Left ventricle myocardium inferior (tissue), 1 donor: Measurements from ENCODE around the gene RESP18. TPM values are rescaled to one million over a fixed set of nuclear protein-coding genes. Genes with fewer than 3 reads are reported as not detected.

Experiments
- DNase-seq: peaks from one replicate; pipeline ENCODE4 v3.0.0-alpha.2; 2020
- H3K27ac ChIP-seq: fragments of 200-600 bp; replicated peaks from 2 replicates; pipeline ENCODE4 v1.8.0; 2021
- H3K27me3 ChIP-seq: fragments of 200-600 bp; 2 replicates; pipeline ENCODE4 v1.8.0; 2021; ENCODE audit warnings: low read depth
- H3K36me3 ChIP-seq: fragments of 200-600 bp; 2 replicates; pipeline ENCODE4 v1.8.0; 2021
- H3K4me1 ChIP-seq: fragments of 200-600 bp; 2 replicates; pipeline ENCODE4 v1.8.0; 2021
- H3K4me3 ChIP-seq: fragments of 200-600 bp; 2 replicates; pipeline ENCODE4 v1.8.0; 2021; ENCODE audit warnings: mild to moderate bottlenecking, moderate library complexity
- H3K9me3 ChIP-seq: fragments of 200-600 bp; replicated peaks from 2 replicates; pipeline ENCODE4 v1.8.0; 2021
- intact Hi-C: fragments of 100-400 bp; cut with micrococcal nuclease; formaldehyde crosslinking; loops from one replicate; pipeline ENCODE4 v1.11.0; 2022
- total RNA-seq: library from RNA; stranded (reverse); fragmentation: NEBNext Ultra II Directional; extraction: Animal tissue kit (Norgen Biotek cat#: 25700); gene quantifications from one replicate; pipeline ENCODE4 v1.2.1, GENCODE V29; 2021
- TF ChIP-seq, protein P1 (sequence below): fragments of 200-600 bp; IDR thresholded peaks from 2 replicates; pipeline ENCODE4 v1.8.0; 2021; ENCODE audit warnings: antibody characterized with exemption, mild to moderate bottlenecking, borderline replicate concordance
- donor health status: DM: no; HTN: yes; CAD: no; lungs with severe emphysema.

RESP18 gene
- total RNA-seq, 1 donor from 2014 or later: not detected

DNA sequence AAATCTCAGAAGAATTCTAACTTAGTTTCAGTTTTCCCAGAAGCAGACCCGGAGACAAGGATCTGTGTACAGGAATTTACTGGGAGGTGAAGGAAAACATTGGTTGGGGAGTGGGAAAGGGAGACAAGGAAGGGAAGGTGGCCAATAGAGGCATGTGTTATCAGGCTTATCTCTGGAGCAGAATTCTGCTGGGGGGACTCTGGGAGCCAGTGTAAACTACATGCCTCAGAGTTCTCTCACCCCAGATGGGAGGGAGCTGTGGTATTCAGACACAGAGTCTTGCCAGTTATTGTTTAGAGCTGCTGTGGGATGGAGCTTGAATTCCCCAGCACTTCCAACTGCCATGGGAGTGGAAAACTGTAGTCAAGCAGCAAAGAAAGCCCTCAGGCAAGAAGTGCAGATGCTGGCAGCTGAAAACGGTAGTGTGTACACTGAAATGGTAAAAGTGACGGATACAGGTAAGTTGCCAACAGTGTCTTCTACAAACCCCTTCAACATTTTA is 36.2 kb upstream of the RESP18 start:
- H3K27me3 ChIP-seq: no peaks in the 10 kb centered on the region
- TF ChIP-seq, protein P1, sequence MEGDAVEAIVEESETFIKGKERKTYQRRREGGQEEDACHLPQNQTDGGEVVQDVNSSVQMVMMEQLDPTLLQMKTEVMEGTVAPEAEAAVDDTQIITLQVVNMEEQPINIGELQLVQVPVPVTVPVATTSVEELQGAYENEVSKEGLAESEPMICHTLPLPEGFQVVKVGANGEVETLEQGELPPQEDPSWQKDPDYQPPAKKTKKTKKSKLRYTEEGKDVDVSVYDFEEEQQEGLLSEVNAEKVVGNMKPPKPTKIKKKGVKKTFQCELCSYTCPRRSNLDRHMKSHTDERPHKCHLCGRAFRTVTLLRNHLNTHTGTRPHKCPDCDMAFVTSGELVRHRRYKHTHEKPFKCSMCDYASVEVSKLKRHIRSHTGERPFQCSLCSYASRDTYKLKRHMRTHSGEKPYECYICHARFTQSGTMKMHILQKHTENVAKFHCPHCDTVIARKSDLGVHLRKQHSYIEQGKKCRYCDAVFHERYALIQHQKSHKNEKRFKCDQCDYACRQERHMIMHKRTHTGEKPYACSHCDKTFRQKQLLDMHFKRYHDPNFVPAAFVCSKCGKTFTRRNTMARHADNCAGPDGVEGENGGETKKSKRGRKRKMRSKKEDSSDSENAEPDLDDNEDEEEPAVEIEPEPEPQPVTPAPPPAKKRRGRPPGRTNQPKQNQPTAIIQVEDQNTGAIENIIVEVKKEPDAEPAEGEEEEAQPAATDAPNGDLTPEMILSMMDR: no peak
- peak overlapping the region; percentile 75 for H3K27ac ChIP-seq
- no peaks in the 10 kb centered on the region for H3K9me3 ChIP-seq
- intact Hi-C loops: no loop called here
- peak overlapping the region; percentile 35 for H3K4me3 ChIP-seq
- H3K4me1 ChIP-seq: peaks cover 18% of the 10 kb centered on the region
- no peak for DNase-seq
- peaks cover 7% of the 10 kb centered on the region for H3K36me3 ChIP-seq

DNA sequence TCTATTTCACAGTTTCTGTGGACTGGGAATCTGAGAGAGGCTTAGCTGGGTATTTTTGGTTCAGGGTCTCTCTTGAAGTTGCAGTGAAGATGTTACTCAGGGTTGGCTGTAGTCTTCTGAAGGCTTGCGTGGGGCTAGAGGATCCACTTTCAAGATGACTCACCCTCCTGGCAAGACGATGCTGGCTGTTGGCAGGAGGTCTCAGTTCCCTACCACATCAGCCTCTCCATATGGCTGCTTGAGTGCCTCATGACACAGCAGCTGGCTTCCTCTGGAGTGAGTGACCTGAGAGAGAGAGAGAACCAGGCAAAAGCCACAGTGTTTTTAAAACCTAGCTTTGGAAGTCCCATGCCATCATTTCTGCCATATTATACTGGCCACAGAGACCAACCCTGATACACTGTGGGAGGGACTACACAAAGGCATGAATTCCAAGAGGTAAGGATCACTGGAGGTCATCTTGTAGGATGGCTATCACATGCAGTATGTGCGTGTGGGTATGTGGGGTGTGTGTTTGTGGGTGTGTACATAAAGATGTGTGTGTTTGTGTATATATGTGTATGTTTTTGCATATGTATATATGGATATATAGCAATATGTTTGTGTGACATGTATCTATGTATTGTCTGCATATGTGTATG is 30.1 kb upstream of the RESP18 start:
- DNase-seq: peak; percentile 61
- TF ChIP-seq, protein P1: no peak
- no peak overlapping the region for H3K4me3 ChIP-seq
- no peaks in the 10 kb centered on the region for H3K36me3 ChIP-seq
- H3K27ac ChIP-seq: no peak overlapping the region
- intact Hi-C loops: no loop called here
- peaks cover 24% of the 10 kb centered on the region for H3K27me3 ChIP-seq
- H3K4me1 ChIP-seq: peaks cover 18% of the 10 kb centered on the region
- no peaks in the 10 kb centered on the region for H3K9me3 ChIP-seq

DNA sequence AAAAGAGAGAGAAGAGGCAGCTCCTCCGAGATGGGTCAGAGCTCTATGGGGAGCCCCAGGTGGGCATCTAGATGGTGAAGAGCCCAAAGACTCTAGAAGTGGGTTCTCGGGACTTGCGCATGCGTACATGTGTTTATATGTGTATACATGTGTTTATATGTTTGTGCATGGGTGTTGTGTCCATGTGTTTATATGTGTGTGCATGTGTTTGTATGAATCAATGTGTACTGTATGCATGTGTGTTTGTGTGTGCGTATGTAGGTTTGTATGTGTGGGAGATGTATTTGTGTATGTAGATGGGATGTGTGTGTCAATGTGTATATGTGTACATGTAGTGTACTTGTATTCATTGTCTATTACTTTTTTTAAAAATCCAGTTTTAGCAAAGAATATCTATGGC is 29.5 kb upstream of the RESP18 start:
- H3K36me3 ChIP-seq: no peaks in the 10 kb centered on the region
- H3K9me3 ChIP-seq: no peaks in the 10 kb centered on the region
- no peak overlapping the region for H3K4me3 ChIP-seq
- H3K27ac ChIP-seq: no peak overlapping the region
- H3K27me3 ChIP-seq: peaks cover 29% of the 10 kb centered on the region
- intact Hi-C loops: no loop called here
- peaks cover 18% of the 10 kb centered on the region for H3K4me1 ChIP-seq
- TF ChIP-seq, protein P1: no peak
- no peak for DNase-seq

DNA sequence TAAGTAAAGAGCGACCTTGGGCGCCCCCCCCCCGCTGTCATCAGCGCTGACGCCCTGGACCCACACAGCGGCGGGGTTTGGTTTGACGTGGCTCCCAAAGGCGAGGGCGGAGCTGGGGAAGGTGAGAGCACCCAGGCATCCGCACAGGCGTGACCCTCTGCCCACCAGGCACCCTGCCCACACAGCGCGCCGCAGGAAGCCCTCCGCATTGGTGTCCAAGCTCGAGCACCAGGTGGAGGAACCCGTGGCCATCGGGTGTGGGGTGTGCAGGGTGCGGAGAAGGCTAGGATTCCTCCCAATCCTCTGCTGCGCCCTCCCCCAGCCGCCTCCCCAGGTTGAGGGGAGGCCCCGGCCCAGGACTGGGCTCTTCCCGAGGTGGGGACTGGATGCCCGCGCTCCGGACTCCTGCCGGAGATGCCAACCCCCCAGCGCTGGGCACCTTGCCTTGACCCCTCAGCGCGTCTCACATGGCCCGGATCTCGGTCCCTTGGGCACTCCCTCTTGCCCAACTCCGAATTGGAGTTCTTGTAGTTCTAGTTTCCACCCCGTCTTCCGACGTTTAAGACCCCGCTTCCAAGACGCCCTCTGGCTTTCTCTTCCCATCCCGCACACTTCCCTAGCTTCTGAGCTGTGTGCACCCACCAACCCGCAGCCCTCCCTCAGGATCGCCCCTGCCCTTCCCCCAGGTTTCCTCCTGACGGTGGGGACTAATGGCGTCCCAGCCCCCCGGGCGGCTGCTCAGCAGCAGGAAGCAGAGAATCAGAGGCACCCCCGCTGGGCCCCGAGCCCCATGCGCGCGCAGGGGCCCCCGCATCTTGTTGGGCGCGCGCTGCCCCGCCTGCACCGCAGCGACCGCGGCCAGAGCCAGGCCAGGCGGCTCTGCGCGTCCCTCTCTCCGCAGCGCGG is 25.9 kb upstream of the RESP18 start:
- intact Hi-C loops: no loop called here
- H3K9me3 ChIP-seq: no peaks in the 10 kb centered on the region
- H3K27ac ChIP-seq: no peak overlapping the region
- peaks cover 18% of the 10 kb centered on the region for H3K4me1 ChIP-seq
- H3K36me3 ChIP-seq: no peaks in the 10 kb centered on the region
- peak overlapping the region; percentile 54 for H3K4me3 ChIP-seq
- H3K27me3 ChIP-seq: peaks cover 66% of the 10 kb centered on the region
- TF ChIP-seq, protein P1: no peak
- no peak for DNase-seq

DNA sequence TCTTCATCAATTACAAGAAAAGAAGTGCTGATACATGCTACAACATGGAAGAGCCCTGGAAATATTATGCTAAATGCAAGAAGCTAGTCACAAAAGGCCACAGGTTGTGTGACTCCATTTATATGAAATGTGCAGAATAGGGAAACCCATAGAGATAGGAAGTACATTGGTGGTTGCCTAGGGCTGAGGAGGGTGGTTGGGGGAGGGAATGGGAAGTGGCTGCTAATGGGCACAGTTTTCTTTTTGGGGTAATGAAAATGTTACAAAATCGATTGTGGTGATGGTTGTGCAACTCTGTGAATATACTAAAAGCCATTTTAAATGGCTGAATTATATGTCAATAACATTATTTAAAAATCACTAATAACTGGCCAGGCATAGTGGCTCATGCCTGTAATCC is 24.3 kb upstream of the RESP18 start:
- intact Hi-C loops: no loop called here
- Histone ChIP-seq H3K36me3 (no peaks in the 10 kb centered on the region), H3K4me3 (no peak overlapping the region), H3K27me3 (peaks cover 76% of the 10 kb centered on the region), H3K9me3 (no peaks in the 10 kb centered on the region), H3K27ac (no peak overlapping the region), H3K4me1 (peaks cover 12% of the 10 kb centered on the region)
- TF ChIP-seq, protein P1: no peak
- no peak for DNase-seq
